A549 (cell line): ENCODE data around the gene SLC17A8. TPM values are rescaled to one million over a fixed set of nuclear protein-coding genes. Genes with fewer than 3 reads are reported as not detected.

Experiments
- ATAC-seq, 2 experiments: fragments of 200-7000 bp in 1 of 2; fragments of >200 bp in 1 of 2; cut with Nextera tagmentation in 1 of 2; cut with Tn5 transposase in 1 of 2; 3 replicates each; pipeline versions ENCODE4 v1.8.0 to v1.9.1; 2018 to 2020; ENCODE audit warnings: mild to moderate bottlenecking in 1 of 2, moderate library complexity in 1 of 2
- CTCF ChIA-PET: fragments of 300-600 bp; sonication (Branson Sonifier 250); formaldehyde crosslinking; extraction: SDS; loops from one replicate; lab custom pipeline; 2021; ENCODE audit warnings: antibody characterized with exemption, inconsistent platforms; lab: Yijun Ruan, JAX
- POLR2A ChIA-PET: fragments of 350-600 bp; formaldehyde crosslinking; extraction: SDS; loops from one replicate; lab custom pipeline; 2021; ENCODE audit warnings: antibody characterized with exemption, inconsistent platforms; lab: Yijun Ruan, JAX
- DNase-seq, 2 experiments: peaks; one replicate each; pipeline versions ENCODE4 v3.0.0 to v3.0.0-alpha.2; 2011 to 2016; ENCODE audit warnings: low read depth in 1 of 2, low spot score in 1 of 2
- FAIRE-seq: peaks from 2 replicates; lab custom pipeline; 2011; peaks lifted over from hg19 to GRCh38; lab: Jason Lieb, UNC
- H3K27ac ChIP-seq, 2 experiments: fragments of >200 bp; sonication (Bioruptor Twin); formaldehyde crosslinking; 3 replicates each; pipeline ENCODE4 v1.5.1; 2016 to 2017
- H3K4me1 ChIP-seq: fragments of >200 bp; sonication (Bioruptor Twin); formaldehyde crosslinking; 3 replicates; pipeline ENCODE4 v1.6.1; 2016
- H3K4me2 ChIP-seq: fragments of >200 bp; sonication (Bioruptor Twin); formaldehyde crosslinking; 3 replicates; pipeline ENCODE4 v1.6.1; 2016
- H3K4me3 ChIP-seq: fragments of >200 bp; sonication (Bioruptor Twin); formaldehyde crosslinking; 3 replicates; pipeline ENCODE4 v1.5.1; 2016
- H3K9me3 ChIP-seq: fragments of >200 bp; sonication (Bioruptor Twin); formaldehyde crosslinking; 3 replicates; pipeline ENCODE4 v1.6.1; 2016
- HOXA7 ChIP-seq: fragments of 250-450 bp; sonication (Bioruptor Pico); IDR thresholded peaks from 2 replicates; pipeline ENCODE4 v1.5.0; 2020; ENCODE audit warnings: mild to moderate bottlenecking, moderate library complexity
- HOXB5 ChIP-seq: fragments of 250-450 bp; sonication (Bioruptor Pico); IDR thresholded peaks from 2 replicates; pipeline ENCODE4 v1.5.0; 2020; ENCODE audit warnings: mild to moderate bottlenecking, moderate library complexity
- JUNB ChIP-seq: fragments of >200 bp; sonication (Bioruptor Twin); formaldehyde crosslinking; IDR thresholded peaks from 2 replicates; pipeline ENCODE4 v1.6.1; 2016
- MYC ChIP-seq: IDR thresholded peaks from 2 replicates; pipeline ENCODE4 v1.6.1; 2012; ENCODE audit warnings: mild to moderate bottlenecking, inconsistent platforms, low read length, improper control_type of control experiment, borderline replicate concordance
- NR3C1 ChIP-seq: fragments of >200 bp; sonication (Bioruptor Twin); formaldehyde crosslinking; IDR thresholded peaks from 3 replicates; pipeline ENCODE4 v1.6.1; 2017
- RCOR1 ChIP-seq: fragments of 150-350 bp; IDR thresholded peaks from 2 replicates; pipeline ENCODE4 v1.6.1; 2014; ENCODE audit warnings: antibody characterized with exemption, low read length, low read depth
- SMC3 ChIP-seq: fragments of >200 bp; sonication (Bioruptor Twin); formaldehyde crosslinking; IDR thresholded peaks from 3 replicates; pipeline ENCODE4 v1.6.1; 2018; ENCODE audit warnings: inconsistent platforms
- TFCP2L1 ChIP-seq: fragments of 250-450 bp; sonication (Bioruptor Pico); IDR thresholded peaks from 2 replicates; pipeline ENCODE4 v1.5.0; 2021; ENCODE audit warnings: mild to moderate bottlenecking
- ZC3H11A ChIP-seq: fragments of 450-650 bp; IDR thresholded peaks from 2 replicates; pipeline ENCODE4 v1.6.1; 2014; ENCODE audit warnings: antibody characterized with exemption, mild to moderate bottlenecking
- WGBS: methylation state at CpG from one replicate; pipeline ENCODE4 v1.1.6; 2017; ENCODE audit errors: missing lambda C conversion rate; 5-methylcytosine and 5-hydroxymethylcytosine counted together
- polyA plus RNA-seq, 4 experiments: library from polyadenylated mRNA; depleted of rRNA in 3 of 4; stranded (reverse); fragments of >200 nt; fragmentation: RNase III in 1 of 4; extraction: RNeasy Plus Mini Kit Qiagen cat#74134 plus additional on column Dnase treatment in 1 of 4; gene quantifications; 2 replicates in 3 of 4; 3 replicates in 1 of 4; pipeline ENCODE4 v1.2.3, GENCODE V29; 2011 to 2017
- TF ChIP-seq, protein P1 (sequence below): IDR thresholded peaks from 2 replicates; pipeline ENCODE4 v1.6.1; 2012
- TF ChIP-seq, protein P2 (sequence below): IDR thresholded peaks from 2 replicates; pipeline ENCODE4 v1.6.1; 2012
- TF ChIP-seq, protein P3 (sequence below): fragments of 150-350 bp; IDR thresholded peaks from 2 replicates; pipeline ENCODE4 v1.6.1; 2014; ENCODE audit warnings: low read depth, mild to moderate bottlenecking, low read length
- TF ChIP-seq, protein P4 (sequence below): fragments of 450-650 bp; IDR thresholded peaks from 2 replicates; pipeline ENCODE4 v1.6.1; 2014; ENCODE audit warnings: antibody characterized with exemption

The SLC17A8 gene
- polyA plus RNA-seq, 2 of the 4 experiments (the other 2 are of a cell fraction), result 0.03 to 0.04 TPM

DNA sequence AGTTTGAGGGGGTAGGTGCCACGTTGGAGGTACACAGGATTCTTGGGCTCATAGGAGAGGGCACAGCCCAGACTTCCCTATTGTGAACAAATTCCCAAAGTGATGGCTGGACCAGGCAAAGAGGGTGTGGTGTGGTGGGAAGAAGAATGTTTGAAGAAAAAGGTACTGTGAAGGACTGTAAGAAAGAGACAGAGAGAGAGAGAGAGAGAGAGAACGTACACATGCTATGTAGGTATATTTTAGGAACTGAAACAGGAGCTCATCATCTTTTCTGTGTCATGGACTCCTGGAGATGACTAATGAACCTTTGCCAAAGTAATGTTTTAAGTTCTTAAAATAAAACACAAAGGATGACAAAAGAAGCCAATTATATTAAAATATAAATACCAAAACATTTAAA is 24.5 kb downstream of the SLC17A8 start:
- FAIRE-seq, result no peak
- TF ChIP-seq TFCP2L1 (CRISPR knock-in tag) (no peak), SMC3 (no peak), HOXB5 (CRISPR knock-in tag) (no peak), ZC3H11A (no peak), NR3C1 (no peak)
- TF ChIP-seq, protein P1, sequence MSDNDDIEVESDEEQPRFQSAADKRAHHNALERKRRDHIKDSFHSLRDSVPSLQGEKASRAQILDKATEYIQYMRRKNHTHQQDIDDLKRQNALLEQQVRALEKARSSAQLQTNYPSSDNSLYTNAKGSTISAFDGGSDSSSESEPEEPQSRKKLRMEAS, result no peak
- TF ChIP-seq, protein P2, sequence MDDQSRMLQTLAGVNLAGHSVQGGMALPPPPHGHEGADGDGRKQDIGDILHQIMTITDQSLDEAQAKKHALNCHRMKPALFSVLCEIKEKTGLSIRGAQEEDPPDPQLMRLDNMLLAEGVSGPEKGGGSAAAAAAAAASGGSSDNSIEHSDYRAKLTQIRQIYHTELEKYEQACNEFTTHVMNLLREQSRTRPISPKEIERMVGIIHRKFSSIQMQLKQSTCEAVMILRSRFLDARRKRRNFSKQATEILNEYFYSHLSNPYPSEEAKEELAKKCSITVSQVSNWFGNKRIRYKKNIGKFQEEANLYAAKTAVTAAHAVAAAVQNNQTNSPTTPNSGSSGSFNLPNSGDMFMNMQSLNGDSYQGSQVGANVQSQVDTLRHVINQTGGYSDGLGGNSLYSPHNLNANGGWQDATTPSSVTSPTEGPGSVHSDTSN, result no peak
- Histone ChIP-seq H3K4me1 (no peaks in the 10 kb centered on the region), H3K4me2 (no peak overlapping the region), H3K4me3 (no peak overlapping the region), H3K27ac (no peak overlapping the region), H3K9me3 (no peaks in the 10 kb centered on the region)
- WGBS, result 49% methylated on average over 2 of the region's 2 CpGs
- DNase-seq, result no peak
- ATAC-seq, result no peak
- ChIA-PET POLR2A (no interaction called here), CTCF (no interaction called here)

DNA sequence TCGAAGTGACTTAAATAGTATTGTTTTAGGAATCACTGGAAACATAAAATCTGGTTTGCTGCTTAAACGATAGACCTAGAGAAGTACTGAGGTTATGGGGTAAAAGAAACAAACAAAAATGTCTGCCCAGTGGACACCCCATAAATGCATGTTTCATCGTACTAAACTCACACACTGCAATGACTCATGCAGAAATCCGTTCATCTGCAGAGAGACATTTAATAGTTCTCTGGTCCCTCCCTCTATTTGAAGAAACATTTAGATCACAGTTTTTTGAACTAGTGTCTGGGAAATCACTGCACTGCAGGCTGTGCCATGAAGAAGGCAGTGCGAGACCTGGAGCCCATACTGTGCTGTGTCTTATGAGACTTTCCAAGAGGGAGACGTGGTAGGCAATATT is 25.5 kb downstream of the SLC17A8 start:
- no peak overlapping the region; the same call in 2 of the 3 replicates for H3K4me2 ChIP-seq
- ChIA-PET CTCF (interaction anchor here (0.6 kb wide), 1 partner anchor 202 kb away, joined by 3 read pairs; no protein-coding TSS in a partner anchor), POLR2A (no interaction called here)
- WGBS, result 29% methylated on average over 6 of the region's 6 CpGs
- FAIRE-seq, result peak; percentile 67
- H3K9me3 ChIP-seq, result no peaks in the 10 kb centered on the region
- TF ChIP-seq, protein P3, sequence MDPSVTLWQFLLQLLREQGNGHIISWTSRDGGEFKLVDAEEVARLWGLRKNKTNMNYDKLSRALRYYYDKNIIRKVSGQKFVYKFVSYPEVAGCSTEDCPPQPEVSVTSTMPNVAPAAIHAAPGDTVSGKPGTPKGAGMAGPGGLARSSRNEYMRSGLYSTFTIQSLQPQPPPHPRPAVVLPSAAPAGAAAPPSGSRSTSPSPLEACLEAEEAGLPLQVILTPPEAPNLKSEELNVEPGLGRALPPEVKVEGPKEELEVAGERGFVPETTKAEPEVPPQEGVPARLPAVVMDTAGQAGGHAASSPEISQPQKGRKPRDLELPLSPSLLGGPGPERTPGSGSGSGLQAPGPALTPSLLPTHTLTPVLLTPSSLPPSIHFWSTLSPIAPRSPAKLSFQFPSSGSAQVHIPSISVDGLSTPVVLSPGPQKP, result no peak
- no peak for TF ChIP-seq JUNB
- TF ChIP-seq RCOR1, result no peak
- peak in 1 of 2 experiments; percentile 9 for DNase-seq
- no peak overlapping the region for H3K27ac ChIP-seq
- ATAC-seq, result peak; percentile 51 to 70
- H3K4me1 ChIP-seq, result no peaks in the 10 kb centered on the region
- no peak overlapping the region for H3K4me3 ChIP-seq

DNA sequence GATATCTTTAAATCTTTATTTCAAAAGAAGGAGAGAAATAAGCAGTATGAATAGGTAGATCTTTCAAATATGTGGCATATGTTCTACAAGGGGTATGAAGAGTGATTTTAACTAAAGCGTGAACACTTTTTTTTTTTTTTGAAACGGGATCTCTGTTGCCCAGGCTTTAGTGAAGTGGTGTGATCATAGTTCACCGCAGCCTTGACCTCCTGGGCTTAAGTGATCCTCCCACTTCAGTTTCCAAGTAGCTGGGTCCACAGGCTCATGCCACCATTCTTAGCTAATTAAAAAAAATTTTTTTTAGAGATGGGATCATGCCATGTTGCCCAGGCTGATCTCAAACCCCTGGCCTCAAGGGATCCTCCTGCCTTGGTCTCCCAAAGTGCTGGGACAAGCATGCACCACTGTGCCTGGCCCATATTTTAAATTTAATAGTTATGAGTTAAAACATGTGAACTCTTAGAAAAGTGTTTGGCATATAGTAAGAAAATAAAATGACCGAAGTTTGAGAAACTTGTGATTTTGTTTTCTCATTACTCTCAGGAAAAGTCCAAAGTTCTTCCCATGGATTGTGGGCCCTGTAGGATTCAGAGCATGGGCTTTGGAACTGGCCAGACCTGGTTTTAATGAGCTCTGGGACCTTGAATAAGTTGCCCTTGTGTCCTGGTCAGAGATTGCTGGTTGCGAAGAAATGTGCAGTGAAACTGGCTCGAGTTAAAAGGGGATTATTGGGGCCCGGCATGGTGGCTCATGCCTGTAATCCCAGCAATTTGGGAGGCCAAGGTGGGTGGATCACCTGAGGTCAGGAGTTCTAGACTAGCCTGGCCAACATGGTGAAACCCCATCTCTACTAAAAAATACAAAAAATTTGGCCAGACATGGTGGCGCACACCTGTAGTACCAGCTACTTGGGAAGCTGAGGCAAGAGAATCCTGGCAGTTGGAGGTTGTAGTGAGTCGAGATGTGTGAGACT is 27.0 kb downstream of the SLC17A8 start:
- Histone ChIP-seq H3K4me3 (no peak overlapping the region), H3K9me3 (no peaks in the 10 kb centered on the region), H3K4me2 (no peak overlapping the region), H3K4me1 (no peaks in the 10 kb centered on the region), H3K27ac (no peak overlapping the region)
- FAIRE-seq (no peak), DNase-seq (no peak), ATAC-seq (no peak)
- 55% methylated on average over 9 of the region's 9 CpGs for WGBS
- ChIA-PET POLR2A (no interaction called here), CTCF (interaction anchor here (1.4 to 1.6 kb wide), 2 partner anchors 20 to 170 kb away, joined by 3 to 4 read pairs; no protein-coding TSS in a partner anchor)
- TF ChIP-seq, protein P1, result no peak

DNA sequence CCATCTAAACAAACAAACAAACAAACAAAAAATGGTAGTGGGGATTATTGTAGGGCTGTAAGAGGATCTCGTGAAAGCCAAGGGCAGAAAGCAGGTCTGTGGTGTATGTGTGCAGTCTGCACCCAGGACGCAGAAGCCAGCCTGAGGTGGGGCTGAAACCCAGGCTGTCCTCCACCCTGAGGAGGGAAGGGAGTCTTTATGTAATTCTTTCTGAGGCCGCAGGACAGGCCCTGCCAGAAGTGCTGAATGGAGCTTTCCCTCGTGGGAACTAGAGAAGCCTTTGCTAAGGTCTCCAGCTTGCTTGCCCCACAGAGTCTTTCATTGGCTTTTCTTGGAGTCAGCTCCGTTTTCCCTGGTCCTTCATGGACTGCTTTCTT is 27.7 kb downstream of the SLC17A8 start:
- Histone ChIP-seq H3K4me2 (no peak overlapping the region), H3K27ac (no peak overlapping the region), H3K9me3 (no peaks in the 10 kb centered on the region), H3K4me3 (no peak overlapping the region), H3K4me1 (no peaks in the 10 kb centered on the region)
- TF ChIP-seq, protein P4, sequence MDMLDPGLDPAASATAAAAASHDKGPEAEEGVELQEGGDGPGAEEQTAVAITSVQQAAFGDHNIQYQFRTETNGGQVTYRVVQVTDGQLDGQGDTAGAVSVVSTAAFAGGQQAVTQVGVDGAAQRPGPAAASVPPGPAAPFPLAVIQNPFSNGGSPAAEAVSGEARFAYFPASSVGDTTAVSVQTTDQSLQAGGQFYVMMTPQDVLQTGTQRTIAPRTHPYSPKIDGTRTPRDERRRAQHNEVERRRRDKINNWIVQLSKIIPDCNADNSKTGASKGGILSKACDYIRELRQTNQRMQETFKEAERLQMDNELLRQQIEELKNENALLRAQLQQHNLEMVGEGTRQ, result no peak
- TF ChIP-seq HOXA7 (no peak), MYC (no peak)
- ATAC-seq (no peak; a peak in 1 of 6 replicates), DNase-seq (no peak), FAIRE-seq (no peak)
- POLR2A ChIA-PET, result no interaction called here
- CTCF ChIA-PET, result interaction anchor here (1.6 kb wide), 1 partner anchor 19 kb away, joined by 4 read pairs; no protein-coding TSS in a partner anchor
- 44% methylated on average over 5 of the region's 5 CpGs for WGBS
